Glutamatergic neuron (in vitro differentiated cells): ENCODE data around the gene IGLL5. TPM values are rescaled to one million over a fixed set of nuclear protein-coding genes. Genes with fewer than 3 reads are reported as not detected.

Experiments used
- DNase-seq: peaks from one replicate; pipeline ENCODE4 v3.0.0; 2022
- H3K27ac Mint-ChIP-seq: one replicate; pipeline ENCODE4 v1.8.0; 2020; ENCODE audit warnings: mild to moderate bottlenecking, mixed read lengths, inconsistent platforms; ENCODE audit not compliant: unreplicated experiment
- H3K27me3 Mint-ChIP-seq: one replicate; pipeline ENCODE4 v1.8.0; 2020; ENCODE audit warnings: mild to moderate bottlenecking, moderate library complexity, mixed read lengths, inconsistent platforms; ENCODE audit not compliant: unreplicated experiment
- H3K36me3 Mint-ChIP-seq: one replicate; pipeline ENCODE4 v1.8.0; 2020; ENCODE audit warnings: mild to moderate bottlenecking, mixed read lengths, inconsistent platforms; ENCODE audit not compliant: unreplicated experiment
- H3K4me1 Mint-ChIP-seq: one replicate; pipeline ENCODE4 v1.8.0; 2020; ENCODE audit warnings: mild to moderate bottlenecking, low read depth, mixed read lengths, inconsistent platforms; ENCODE audit not compliant: unreplicated experiment
- H3K4me3 Mint-ChIP-seq: one replicate; pipeline ENCODE4 v1.8.0; 2020; ENCODE audit warnings: mild to moderate bottlenecking, mixed read lengths, inconsistent platforms; ENCODE audit not compliant: unreplicated experiment
- H3K9me3 Mint-ChIP-seq: one replicate; pipeline ENCODE4 v1.8.0; 2020; ENCODE audit warnings: mild to moderate bottlenecking, moderate library complexity, mixed read lengths, inconsistent platforms; ENCODE audit not compliant: unreplicated experiment
- total RNA-seq: library from RNA; stranded (reverse); fragmentation: NEBNext Ultra II Directional; extraction: Animal tissue kit (Norgen Biotek cat#: 25700); gene quantifications from one replicate; pipeline ENCODE4 v1.2.1, GENCODE V29; 2021; ENCODE audit not compliant: unreplicated experiment
- TF ChIP-seq, protein P1 (sequence below): fragments of 200-600 bp; sonication (generic); IDR thresholded peaks from one replicate; pipeline ENCODE4 v1.5.0; 2021; ENCODE audit not compliant: partially characterized antibody, unreplicated experiment

Gene IGLL5
- total RNA-seq, 1 donor from 2014 or later = not detected

DNA sequence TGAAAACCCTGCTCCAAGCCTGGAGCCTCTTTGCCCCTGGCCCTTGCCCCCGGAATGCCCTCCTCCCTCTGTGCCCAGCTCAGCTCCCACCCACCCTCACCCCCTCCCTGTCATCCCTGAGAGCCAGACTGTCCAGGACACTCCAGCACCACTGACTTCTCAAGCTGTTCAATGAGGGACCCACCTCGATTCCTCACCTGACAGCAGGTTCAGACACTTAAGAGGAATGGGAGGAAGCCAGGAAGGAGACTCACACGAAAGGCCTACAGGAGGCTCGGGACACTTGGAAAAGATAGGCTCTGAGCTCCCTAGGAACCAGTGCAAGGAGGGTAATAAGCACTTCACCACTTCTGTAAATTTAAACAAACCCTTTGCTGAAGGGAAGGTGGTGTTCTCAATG lies 35.8 kb downstream of the IGLL5 start:
- Mint-ChIP-seq H3K4me3 (no peak overlapping the region), H3K36me3 (no peaks in the 10 kb centered on the region)
- TF ChIP-seq, protein P1, sequence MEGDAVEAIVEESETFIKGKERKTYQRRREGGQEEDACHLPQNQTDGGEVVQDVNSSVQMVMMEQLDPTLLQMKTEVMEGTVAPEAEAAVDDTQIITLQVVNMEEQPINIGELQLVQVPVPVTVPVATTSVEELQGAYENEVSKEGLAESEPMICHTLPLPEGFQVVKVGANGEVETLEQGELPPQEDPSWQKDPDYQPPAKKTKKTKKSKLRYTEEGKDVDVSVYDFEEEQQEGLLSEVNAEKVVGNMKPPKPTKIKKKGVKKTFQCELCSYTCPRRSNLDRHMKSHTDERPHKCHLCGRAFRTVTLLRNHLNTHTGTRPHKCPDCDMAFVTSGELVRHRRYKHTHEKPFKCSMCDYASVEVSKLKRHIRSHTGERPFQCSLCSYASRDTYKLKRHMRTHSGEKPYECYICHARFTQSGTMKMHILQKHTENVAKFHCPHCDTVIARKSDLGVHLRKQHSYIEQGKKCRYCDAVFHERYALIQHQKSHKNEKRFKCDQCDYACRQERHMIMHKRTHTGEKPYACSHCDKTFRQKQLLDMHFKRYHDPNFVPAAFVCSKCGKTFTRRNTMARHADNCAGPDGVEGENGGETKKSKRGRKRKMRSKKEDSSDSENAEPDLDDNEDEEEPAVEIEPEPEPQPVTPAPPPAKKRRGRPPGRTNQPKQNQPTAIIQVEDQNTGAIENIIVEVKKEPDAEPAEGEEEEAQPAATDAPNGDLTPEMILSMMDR = no peak

DNA sequence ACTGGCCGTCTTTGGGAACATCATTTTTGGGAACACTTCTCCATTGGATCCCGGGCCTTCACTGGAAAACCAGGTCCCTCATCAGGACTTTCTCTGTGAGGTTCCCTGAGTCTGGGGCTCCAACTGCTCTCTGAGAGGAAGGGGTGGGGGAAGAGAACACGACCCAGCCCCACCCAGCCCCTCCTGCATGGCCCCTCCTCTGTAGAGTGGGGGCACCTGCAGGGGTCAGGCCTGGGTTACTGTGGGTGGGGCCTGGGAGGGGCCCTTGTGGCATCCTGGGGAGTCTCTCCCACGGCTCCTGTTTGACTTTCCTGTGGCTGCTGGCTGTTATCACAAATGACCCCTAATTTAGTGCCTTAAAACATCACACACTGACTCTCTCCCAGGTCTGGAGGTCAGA lies 36.3 kb downstream of the IGLL5 start:
- DNase-seq = no peak
- Mint-ChIP-seq H3K4me1 (no peaks in the 10 kb centered on the region), H3K27me3 (peaks cover 4% of the 10 kb centered on the region), H3K4me3 (no peak overlapping the region), H3K9me3 (no peaks in the 10 kb centered on the region), H3K36me3 (no peaks in the 10 kb centered on the region), H3K27ac (no peak overlapping the region)
- TF ChIP-seq, protein P1 = no peak

More for the DNA sequence above, 35.8 kb downstream of the IGLL5 start:
- no peaks in the 10 kb centered on the region for H3K9me3 Mint-ChIP-seq
- no peak overlapping the region for H3K27ac Mint-ChIP-seq
- H3K27me3 Mint-ChIP-seq = peaks cover 4% of the 10 kb centered on the region
- DNase-seq = no peak
- H3K4me1 Mint-ChIP-seq = no peaks in the 10 kb centered on the region

DNA sequence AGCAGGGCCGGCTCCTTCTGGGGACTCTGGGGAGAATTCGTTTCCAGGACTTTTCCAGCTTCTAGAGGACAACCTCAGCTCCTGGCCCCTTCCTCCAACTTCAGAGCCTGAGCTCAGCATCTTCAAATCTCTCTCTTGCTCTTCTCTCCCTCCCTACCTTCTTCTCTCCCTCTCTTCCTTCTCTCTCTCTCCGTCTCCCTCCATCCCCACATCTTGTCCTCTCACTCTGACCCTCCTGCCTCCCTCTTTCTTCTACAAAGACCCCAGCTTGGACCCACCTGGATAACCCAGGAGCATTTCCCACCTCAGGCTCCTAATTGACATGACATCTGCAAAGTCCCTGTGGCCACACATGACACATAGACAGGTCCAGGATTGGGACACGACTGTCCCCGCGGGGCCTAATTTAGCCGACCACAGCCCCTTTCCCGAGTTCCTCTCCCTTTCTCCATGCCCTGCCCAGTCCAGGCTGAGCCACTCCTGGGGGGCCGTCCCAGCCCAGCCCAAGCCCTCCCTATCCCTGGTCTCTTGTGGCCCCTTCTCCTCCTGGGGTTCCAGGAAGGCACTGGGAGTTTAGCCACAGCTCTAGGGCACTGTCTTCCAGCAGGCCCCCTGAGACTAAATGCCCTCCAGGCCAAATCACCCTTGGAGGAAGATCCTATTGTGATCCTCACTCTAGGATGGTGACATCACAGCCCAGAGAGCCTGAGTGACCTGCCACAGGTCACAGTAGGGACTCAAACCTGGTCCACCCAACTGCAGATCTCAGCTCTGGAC lies 36.9 kb downstream of the IGLL5 start:
- H3K27me3 Mint-ChIP-seq = peaks cover 4% of the 10 kb centered on the region
- no peaks in the 10 kb centered on the region for H3K4me1 Mint-ChIP-seq
- no peaks in the 10 kb centered on the region for H3K9me3 Mint-ChIP-seq
- no peak overlapping the region for H3K27ac Mint-ChIP-seq
- no peak for DNase-seq
- H3K4me3 Mint-ChIP-seq = no peak overlapping the region
- TF ChIP-seq, protein P1 = no peak
- no peaks in the 10 kb centered on the region for H3K36me3 Mint-ChIP-seq

DNA sequence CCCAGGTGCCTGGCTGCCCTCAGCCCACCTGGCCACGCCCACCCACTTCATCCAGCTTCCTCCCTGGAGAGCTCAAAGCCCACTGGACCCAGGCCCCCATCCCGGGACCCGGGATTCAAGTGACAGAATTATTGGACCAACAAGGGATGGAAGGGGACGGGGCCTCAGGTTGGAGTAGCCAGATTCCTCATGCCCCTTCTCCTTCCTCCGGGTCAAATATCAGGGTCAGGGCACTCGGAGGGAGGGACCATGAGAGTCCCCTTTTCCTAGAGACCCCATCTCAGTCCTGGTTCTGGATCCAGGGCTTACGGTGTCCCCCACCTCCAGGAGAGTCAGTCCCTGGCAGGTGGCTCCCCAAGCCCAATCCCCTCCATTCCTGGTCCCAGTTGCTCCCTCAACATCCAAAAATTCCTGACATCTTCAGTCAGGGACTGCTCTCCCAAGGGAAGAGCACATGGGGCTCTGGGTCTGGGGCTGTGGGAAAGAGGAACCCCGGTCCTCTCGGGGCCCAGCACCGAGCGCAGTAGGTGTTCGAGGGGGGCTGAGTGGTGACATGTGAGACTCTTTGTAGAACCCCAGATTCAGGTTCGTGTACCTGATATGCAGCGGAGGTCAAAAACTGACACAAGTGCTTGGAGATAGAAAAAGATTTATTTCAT lies 37.7 kb downstream of the IGLL5 start:
- TF ChIP-seq, protein P1 = no peak
- DNase-seq = no peak
- no peaks in the 10 kb centered on the region for H3K36me3 Mint-ChIP-seq
- H3K27ac Mint-ChIP-seq = no peak overlapping the region
- no peaks in the 10 kb centered on the region for H3K4me1 Mint-ChIP-seq
- no peaks in the 10 kb centered on the region for H3K9me3 Mint-ChIP-seq
- H3K4me3 Mint-ChIP-seq = no peak overlapping the region
- peaks cover 4% of the 10 kb centered on the region for H3K27me3 Mint-ChIP-seq

DNA sequence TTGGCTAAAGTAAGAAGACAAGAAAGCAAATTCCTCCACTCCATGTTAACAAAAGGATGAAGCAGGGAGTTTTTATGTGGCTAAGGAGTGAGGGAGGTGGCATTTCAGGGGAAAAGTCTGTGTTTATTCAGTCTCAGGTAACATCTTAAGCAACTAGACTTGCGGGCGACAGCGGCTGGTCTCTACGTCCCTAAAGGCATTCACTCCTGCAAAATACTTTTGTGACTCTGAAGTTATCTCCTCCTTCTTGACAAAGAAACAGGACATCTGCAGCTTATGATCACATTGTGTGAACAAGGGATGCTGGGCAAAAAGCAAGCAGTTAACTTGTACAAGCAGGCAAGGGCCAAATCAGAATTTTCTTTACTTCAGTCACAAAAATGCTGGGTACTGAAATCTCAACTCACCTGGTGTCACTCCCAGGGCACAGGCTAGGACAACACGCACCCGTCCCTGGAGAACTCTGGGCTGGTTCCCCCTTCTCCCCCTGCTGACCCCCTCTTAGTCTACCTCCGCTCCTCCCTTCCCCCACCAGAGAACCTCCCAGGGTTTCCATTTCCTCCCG lies 38.3 kb downstream of the IGLL5 start:
- Mint-ChIP-seq H3K4me3 (no peak overlapping the region), H3K27ac (no peak overlapping the region), H3K9me3 (no peaks in the 10 kb centered on the region), H3K4me1 (no peaks in the 10 kb centered on the region), H3K27me3 (peaks cover 4% of the 10 kb centered on the region), H3K36me3 (no peaks in the 10 kb centered on the region)
- TF ChIP-seq, protein P1 = no peak
- no peak for DNase-seq
